HG02798 (cell line): ENCODE results near the gene TTLL1.
"Not testable (repeated sequence)": the region's sequence is repeated elsewhere in the genome, so short reads cannot be mapped to it uniquely, and the experiment has no call there.

Experiments used
- ATAC-seq: cut with Tn5 transposase; IDR thresholded peaks from one replicate; pipeline ENCODE4 v1.9.1; 2021; ENCODE audit warnings: mild to moderate bottlenecking; ENCODE audit not compliant: unreplicated experiment, poor library complexity

TTLL1 gene

GRCh38 chr22:43079742-43080141 lies 9.4 kb downstream of the TTLL1 start:
- ATAC-seq: no peak

- no peak for ATAC-seq
Measured at GRCh38 chr22:43078522-43078921, 10.7 kb downstream of the TTLL1 start.

- no peak for ATAC-seq
Measured at GRCh38 chr22:43077121-43077877, 11.9 kb downstream of the TTLL1 start.

- ATAC-seq: no peak
Measured at GRCh38 chr22:43066844-43067385, 22.3 kb downstream of the TTLL1 start.

- ATAC-seq: no peak
Measured at GRCh38 chr22:43066134-43066533, 23.1 kb downstream of the TTLL1 start.

GRCh38 chr22:43060183-43060582 lies 29.0 kb downstream of the TTLL1 start:
- no peak for ATAC-seq

GRCh38 chr22:43057641-43058040 lies 31.6 kb downstream of the TTLL1 start:
- ATAC-seq: no peak

- ATAC-seq: no peak
Measured at GRCh38 chr22:43053176-43053575, 36.0 kb downstream of the TTLL1 start.

- ATAC-seq: no peak
Measured at GRCh38 chr22:43050995-43051394, 38.2 kb downstream of the TTLL1 start.

GRCh38 chr22:43047605-43048004 lies 41.6 kb downstream of the TTLL1 start:
- no peak for ATAC-seq

- ATAC-seq: no peak
Measured at GRCh38 chr22:43044290-43044712, 44.9 kb downstream of the TTLL1 start.

- ATAC-seq: no peak
Measured at GRCh38 chr22:43042101-43042780, 47.0 kb downstream of the TTLL1 start.

GRCh38 chr22:43039800-43040199 lies 49.4 kb downstream of the TTLL1 start:
- no peak for ATAC-seq

GRCh38 chr22:43038325-43038724 lies 50.9 kb downstream of the TTLL1 start:
- ATAC-seq: no peak

GRCh38 chr22:43036282-43036829 lies 52.8 kb downstream of the TTLL1 start:
- no peak for ATAC-seq

- ATAC-seq: no peak
Measured at GRCh38 chr22:43035250-43035649, 53.9 kb downstream of the TTLL1 start.

- ATAC-seq: no peak
Measured at GRCh38 chr22:43031617-43032016, 57.6 kb downstream of the TTLL1 start.

GRCh38 chr22:43018615-43019014 lies 70.6 kb downstream of the TTLL1 start:
- no peak for ATAC-seq

- no peak for ATAC-seq
Measured at GRCh38 chr22:43017525-43018460, 71.4 kb downstream of the TTLL1 start.

- not testable (repeated sequence) for ATAC-seq
Measured at GRCh38 chr22:43016150-43016549, 73.0 kb downstream of the TTLL1 start.
